K562 (cell line): Measurements from ENCODE around the gene ING2. TPM values are rescaled to one million over a fixed set of nuclear protein-coding genes. Genes with fewer than 3 reads are reported as not detected.
A peak's percentile ranks its signal among the peaks of the same experiment; 100 is the strongest.

Source experiments
- BCL6 ChIP-seq: fragments of 250-450 bp; sonication (Bioruptor Pico); IDR thresholded peaks from 2 replicates; pipeline ENCODE4 v1.4.0; 2020
- BCOR ChIP-seq: fragments of 450-650 bp; IDR thresholded peaks from 2 replicates; pipeline ENCODE4 v1.6.1; 2016
- EGR1 ChIP-seq: fragments of 450-650 bp; conservative IDR thresholded peaks from 2 replicates; pipeline ENCODE4 v1.6.1; 2017; ENCODE audit warnings: mild to moderate bottlenecking
- FOXK1 ChIP-seq: sonication (generic); formaldehyde crosslinking; IDR thresholded peaks from 2 replicates; pipeline ENCODE4 v1.8.0; 2022; ENCODE audit warnings: missing genetic modification reagents, mild to moderate bottlenecking, borderline replicate concordance
- L3MBTL2 ChIP-seq: fragments of 450-650 bp; IDR thresholded peaks from 2 replicates; pipeline ENCODE4 v1.6.1; 2016; ENCODE audit warnings: mild to moderate bottlenecking, moderate library complexity
- POU5F1 ChIP-seq: fragments of 150-350 bp; IDR thresholded peaks from 2 replicates; pipeline ENCODE4 v1.6.1; 2014; ENCODE audit warnings: borderline replicate concordance, low read length, low read depth, mild to moderate bottlenecking; ENCODE audit not compliant: partially characterized antibody
- RHOXF2B ChIP-seq: fragments of 250-450 bp; sonication (Bioruptor Pico); conservative IDR thresholded peaks from 2 replicates; pipeline ENCODE4 v1.5.1; 2021
- SAFB2 ChIP-seq: fragments of 200-400 bp; formaldehyde crosslinking; IDR thresholded peaks from 2 replicates; pipeline ENCODE4 v1.6.1; 2018; ENCODE audit warnings: borderline replicate concordance, low read length, low read depth, moderate library complexity; ENCODE audit not compliant: severe bottlenecking
- SIN3A ChIP-seq, 2 experiments: fragments of 150-350 bp in 1 of 2; IDR thresholded peaks; 2 replicates each; pipeline ENCODE4 v1.6.1; 2011 to 2016; ENCODE audit warnings: borderline replicate concordance in 2 of 2, low read depth in 2 of 2, low read length in 2 of 2, mild to moderate bottlenecking in 2 of 2, moderate library complexity in 2 of 2; ENCODE audit not compliant: control insufficient read depth in 1 of 2
- XRCC3 ChIP-seq: fragments of 450-650 bp; IDR thresholded peaks from 2 replicates; pipeline ENCODE4 v1.6.1; 2017; ENCODE audit warnings: mild to moderate bottlenecking, moderate library complexity
- ZBTB33 ChIP-seq: sonication (generic); formaldehyde crosslinking; IDR thresholded peaks from 2 replicates; pipeline ENCODE4 v1.8.1; 2023; ENCODE audit warnings: mild to moderate bottlenecking, missing genetic modification reagents
- ZNF165 ChIP-seq: fragments of 250-450 bp; sonication (Bioruptor Pico); IDR thresholded peaks from 2 replicates; pipeline ENCODE4 v1.4.0; 2020; ENCODE audit warnings: borderline replicate concordance
- ZNF707 ChIP-seq: fragments of 250-450 bp; sonication (Bioruptor Pico); conservative IDR thresholded peaks from 2 replicates; pipeline ENCODE4 v1.8.0; 2022; ENCODE audit warnings: inconsistent platforms, mild to moderate bottlenecking, moderate library complexity
- polyA plus RNA-seq, 8 experiments: library from polyadenylated mRNA; depleted of rRNA in 4 of 8; stranded (reverse) in 5 of 8; unstranded in 3 of 8; fragments of >200 nt; fragmentation: Nextera tagmentation in 2 of 8; fragmentation: Illumina TruSeq in 1 of 8; extraction: Ambion mirVana in 2 of 8; extraction: Trizol in 1 of 8; gene quantifications; 2 replicates each; pipeline versions ENCODE4 v1.2.1 to v1.2.3, GENCODE V29; 2011 to 2014; ENCODE audit warnings: inconsistent platforms in 1 of 8, missing spikeins in 1 of 8
- total RNA-seq, 7 experiments: library from RNA; depleted of rRNA in 6 of 7; stranded (reverse); fragments of >200 nt in 6 of 7; fragmentation: Illumina TruSeq in 2 of 7; extraction: Trizol in 2 of 7; gene quantifications; 2 replicates each; pipeline versions ENCODE4 v1.2.1 to v1.2.3, GENCODE V29; 2011 to 2021; ENCODE audit warnings: low replicate concordance in 1 of 7
- TF ChIP-seq, protein P1 (sequence below): sonication (generic); formaldehyde crosslinking; IDR thresholded peaks from 2 replicates; pipeline ENCODE4 v1.8.0; 2022; ENCODE audit warnings: missing genetic modification reagents, mild to moderate bottlenecking, moderate library complexity, borderline replicate concordance
- TF ChIP-seq, protein P2 (sequence below): fragments of 250-450 bp; sonication (Bioruptor Pico); IDR thresholded peaks from 2 replicates; pipeline ENCODE4 v1.8.0; 2022; ENCODE audit warnings: moderate library complexity, mild to moderate bottlenecking, inconsistent platforms

ING2 gene
- total and polyA plus RNA-seq, 9 of the 15 experiments (the other 6 are each of a cell fraction or from before 2014, with no cell fraction given) = 2.9 to 21.4 (median 12.4) TPM

- TF ChIP-seq SIN3A (IDR thresholded peaks at IDR 0.05; ENCODE audit: borderline replicate concordance in 2 of 2, control insufficient read depth in 1 of 2, low read depth in 2 of 2, low read length in 2 of 2) (no peak), ZNF707 (CRISPR knock-in tag) (no peak), RHOXF2B (CRISPR knock-in tag) (no peak), EGR1 (peak; percentile 64), POU5F1 (no peak), BCL6 (CRISPR knock-in tag) (no peak), FOXK1 (CRISPR knock-in tag) (no peak), BCOR (peak; percentile 45; the same call in 1 of the 2 replicates), XRCC3 (no peak), ZNF165 (CRISPR knock-in tag) (no peak), ZBTB33 (CRISPR knock-in tag) (no peak), SAFB2 (no peak), L3MBTL2 (peak; percentile 52)
- TF ChIP-seq, protein P1, sequence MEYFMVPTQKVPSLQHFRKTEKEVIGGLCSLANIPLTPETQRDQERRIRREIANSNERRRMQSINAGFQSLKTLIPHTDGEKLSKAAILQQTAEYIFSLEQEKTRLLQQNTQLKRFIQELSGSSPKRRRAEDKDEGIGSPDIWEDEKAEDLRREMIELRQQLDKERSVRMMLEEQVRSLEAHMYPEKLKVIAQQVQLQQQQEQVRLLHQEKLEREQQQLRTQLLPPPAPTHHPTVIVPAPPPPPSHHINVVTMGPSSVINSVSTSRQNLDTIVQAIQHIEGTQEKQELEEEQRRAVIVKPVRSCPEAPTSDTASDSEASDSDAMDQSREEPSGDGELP (CRISPR knock-in tag) = peak; percentile 32; the same call in 1 of the 2 replicates
- TF ChIP-seq, protein P2, sequence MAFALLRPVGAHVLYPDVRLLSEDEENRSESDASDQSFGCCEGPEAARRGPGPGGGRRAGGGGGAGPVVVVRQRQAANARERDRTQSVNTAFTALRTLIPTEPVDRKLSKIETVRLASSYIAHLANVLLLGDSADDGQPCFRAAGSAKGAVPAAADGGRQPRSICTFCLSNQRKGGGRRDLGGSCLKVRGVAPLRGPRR = no peak
Observed at GRCh38 chr4:183533698-183534097, 28.8 kb downstream of the ING2 start (continued).
